Measurements from ENCODE around the gene KLHDC7B. TPM values are rescaled to one million over a fixed set of nuclear protein-coding genes. Genes with fewer than 3 reads are reported as not detected.

Gene KLHDC7B
- total and polyA plus RNA-seq, 10 of the 15 experiments (the other 5 are each of a cell fraction or from before 2014, with no cell fraction given) = 0.05 to 2.2 (median 0.93) TPM; not detected in 2

DNA sequence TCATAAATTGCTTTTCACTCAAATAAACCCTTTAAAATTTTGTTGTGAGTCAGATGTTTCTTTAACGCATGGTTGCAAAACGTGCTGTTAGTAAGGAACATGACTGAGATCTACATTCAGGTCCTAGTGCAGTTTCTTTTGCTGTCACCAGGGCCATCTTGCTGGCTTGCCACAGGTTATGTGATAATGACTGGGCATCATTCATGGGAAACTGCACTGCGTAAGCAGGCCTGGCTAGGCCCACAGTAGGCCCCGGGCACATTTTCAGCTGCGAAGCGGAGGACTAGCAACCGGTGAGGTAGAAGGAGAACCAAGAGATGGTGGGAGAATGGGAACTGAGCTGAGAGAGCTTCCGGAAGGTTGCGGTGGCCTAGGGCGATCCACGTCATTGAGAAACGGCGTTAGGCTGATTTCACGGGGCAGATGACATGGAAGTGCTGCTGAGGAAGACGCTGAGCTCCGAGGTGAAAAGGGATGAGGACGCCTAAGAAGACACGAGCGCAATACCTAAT lies 3.2 kb upstream of the KLHDC7B start (continued):
- TF ChIP-seq EP300 (IDR thresholded peaks at IDR 0.05; ENCODE audit: borderline replicate concordance in 1 of 2, control insufficient read depth in 1 of 2, low read depth in 2 of 2, low read length in 2 of 2) = peak; percentile 65 to 74; a peak in 3 of 4 replicates
- TF ChIP-seq RAD51 (IDR thresholded peaks at IDR 0.05) = 0 out of 2 replicates have a peak, but pooled peaks have one; percentile 8
- TF ChIP-seq POLR2A (IDR thresholded peaks at IDR 0.05; ENCODE audit: low read depth, low read length) = peak; percentile 86
- TF ChIP-seq, protein P1, sequence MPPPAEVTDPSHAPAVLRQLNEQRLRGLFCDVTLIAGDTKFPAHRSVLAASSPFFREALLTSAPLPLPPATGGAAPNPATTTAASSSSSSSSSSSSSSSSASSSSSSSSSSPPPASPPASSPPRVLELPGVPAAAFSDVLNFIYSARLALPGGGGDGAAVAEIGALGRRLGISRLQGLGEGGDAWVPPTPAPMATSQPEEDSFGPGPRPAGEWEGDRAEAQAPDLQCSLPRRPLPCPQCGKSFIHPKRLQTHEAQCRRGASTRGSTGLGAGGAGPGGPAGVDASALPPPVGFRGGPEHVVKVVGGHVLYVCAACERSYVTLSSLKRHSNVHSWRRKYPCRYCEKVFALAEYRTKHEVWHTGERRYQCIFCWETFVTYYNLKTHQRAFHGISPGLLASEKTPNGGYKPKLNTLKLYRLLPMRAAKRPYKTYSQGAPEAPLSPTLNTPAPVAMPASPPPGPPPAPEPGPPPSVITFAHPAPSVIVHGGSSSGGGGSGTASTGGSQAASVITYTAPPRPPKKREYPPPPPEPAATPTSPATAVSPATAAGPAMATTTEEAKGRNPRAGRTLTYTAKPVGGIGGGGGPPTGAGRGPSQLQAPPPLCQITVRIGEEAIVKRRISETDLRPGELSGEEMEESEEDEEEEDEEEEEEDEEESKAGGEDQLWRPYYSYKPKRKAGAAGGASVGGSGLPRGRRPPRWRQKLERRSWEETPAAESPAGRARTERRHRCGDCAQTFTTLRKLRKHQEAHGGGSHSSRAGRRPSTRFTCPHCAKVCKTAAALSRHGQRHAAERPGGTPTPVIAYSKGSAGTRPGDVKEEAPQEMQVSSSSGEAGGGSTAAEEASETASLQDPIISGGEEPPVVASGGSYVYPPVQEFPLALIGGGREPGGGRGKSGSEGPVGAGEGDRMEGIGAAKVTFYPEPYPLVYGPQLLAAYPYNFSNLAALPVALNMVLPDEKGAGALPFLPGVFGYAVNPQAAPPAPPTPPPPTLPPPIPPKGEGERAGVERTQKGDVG (CRISPR knock-in tag; IDR thresholded peaks at IDR 0.05) = no peak
- peak; percentile 69 for TF ChIP-seq GATAD2B (conservative IDR thresholded peaks at IDR 0.05; ENCODE audit: low read depth)
- no peak for TF ChIP-seq TARDBP (IDR thresholded peaks at IDR 0.05; ENCODE audit: borderline replicate concordance)
- TF ChIP-seq ASH2L (IDR thresholded peaks at IDR 0.05; ENCODE audit: borderline replicate concordance, low read depth) = 0 out of 2 replicates have a peak, but pooled peaks have one; percentile 57
- peak; percentile 37; the same call in 1 of the 2 replicates for TF ChIP-seq ZNF24 (IDR thresholded peaks at IDR 0.05)
- TF ChIP-seq, protein P2, sequence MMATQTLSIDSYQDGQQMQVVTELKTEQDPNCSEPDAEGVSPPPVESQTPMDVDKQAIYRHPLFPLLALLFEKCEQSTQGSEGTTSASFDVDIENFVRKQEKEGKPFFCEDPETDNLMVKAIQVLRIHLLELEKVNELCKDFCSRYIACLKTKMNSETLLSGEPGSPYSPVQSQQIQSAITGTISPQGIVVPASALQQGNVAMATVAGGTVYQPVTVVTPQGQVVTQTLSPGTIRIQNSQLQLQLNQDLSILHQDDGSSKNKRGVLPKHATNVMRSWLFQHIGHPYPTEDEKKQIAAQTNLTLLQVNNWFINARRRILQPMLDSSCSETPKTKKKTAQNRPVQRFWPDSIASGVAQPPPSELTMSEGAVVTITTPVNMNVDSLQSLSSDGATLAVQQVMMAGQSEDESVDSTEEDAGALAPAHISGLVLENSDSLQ (IDR thresholded peaks at IDR 0.05) = peak; percentile 71
- TF ChIP-seq, protein P3, sequence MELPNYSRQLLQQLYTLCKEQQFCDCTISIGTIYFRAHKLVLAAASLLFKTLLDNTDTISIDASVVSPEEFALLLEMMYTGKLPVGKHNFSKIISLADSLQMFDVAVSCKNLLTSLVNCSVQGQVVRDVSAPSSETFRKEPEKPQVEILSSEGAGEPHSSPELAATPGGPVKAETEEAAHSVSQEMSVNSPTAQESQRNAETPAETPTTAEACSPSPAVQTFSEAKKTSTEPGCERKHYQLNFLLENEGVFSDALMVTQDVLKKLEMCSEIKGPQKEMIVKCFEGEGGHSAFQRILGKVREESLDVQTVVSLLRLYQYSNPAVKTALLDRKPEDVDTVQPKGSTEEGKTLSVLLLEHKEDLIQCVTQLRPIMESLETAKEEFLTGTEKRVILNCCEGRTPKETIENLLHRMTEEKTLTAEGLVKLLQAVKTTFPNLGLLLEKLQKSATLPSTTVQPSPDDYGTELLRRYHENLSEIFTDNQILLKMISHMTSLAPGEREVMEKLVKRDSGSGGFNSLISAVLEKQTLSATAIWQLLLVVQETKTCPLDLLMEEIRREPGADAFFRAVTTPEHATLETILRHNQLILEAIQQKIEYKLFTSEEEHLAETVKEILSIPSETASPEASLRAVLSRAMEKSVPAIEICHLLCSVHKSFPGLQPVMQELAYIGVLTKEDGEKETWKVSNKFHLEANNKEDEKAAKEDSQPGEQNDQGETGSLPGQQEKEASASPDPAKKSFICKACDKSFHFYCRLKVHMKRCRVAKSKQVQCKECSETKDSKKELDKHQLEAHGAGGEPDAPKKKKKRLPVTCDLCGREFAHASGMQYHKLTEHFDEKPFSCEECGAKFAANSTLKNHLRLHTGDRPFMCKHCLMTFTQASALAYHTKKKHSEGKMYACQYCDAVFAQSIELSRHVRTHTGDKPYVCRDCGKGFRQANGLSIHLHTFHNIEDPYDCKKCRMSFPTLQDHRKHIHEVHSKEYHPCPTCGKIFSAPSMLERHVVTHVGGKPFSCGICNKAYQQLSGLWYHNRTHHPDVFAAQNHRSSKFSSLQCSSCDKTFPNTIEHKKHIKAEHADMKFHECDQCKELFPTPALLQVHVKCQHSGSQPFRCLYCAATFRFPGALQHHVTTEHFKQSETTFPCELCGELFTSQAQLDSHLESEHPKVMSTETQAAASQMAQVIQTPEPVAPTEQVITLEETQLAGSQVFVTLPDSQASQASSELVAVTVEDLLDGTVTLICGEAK (IDR thresholded peaks at IDR 0.05; ENCODE audit: borderline replicate concordance) = no peak
- TF ChIP-seq, protein P4, sequence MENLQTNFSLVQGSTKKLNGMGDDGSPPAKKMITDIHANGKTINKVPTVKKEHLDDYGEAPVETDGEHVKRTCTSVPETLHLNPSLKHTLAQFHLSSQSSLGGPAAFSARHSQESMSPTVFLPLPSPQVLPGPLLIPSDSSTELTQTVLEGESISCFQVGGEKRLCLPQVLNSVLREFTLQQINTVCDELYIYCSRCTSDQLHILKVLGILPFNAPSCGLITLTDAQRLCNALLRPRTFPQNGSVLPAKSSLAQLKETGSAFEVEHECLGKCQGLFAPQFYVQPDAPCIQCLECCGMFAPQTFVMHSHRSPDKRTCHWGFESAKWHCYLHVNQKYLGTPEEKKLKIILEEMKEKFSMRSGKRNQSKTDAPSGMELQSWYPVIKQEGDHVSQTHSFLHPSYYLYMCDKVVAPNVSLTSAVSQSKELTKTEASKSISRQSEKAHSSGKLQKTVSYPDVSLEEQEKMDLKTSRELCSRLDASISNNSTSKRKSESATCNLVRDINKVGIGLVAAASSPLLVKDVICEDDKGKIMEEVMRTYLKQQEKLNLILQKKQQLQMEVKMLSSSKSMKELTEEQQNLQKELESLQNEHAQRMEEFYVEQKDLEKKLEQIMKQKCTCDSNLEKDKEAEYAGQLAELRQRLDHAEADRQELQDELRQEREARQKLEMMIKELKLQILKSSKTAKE (IDR thresholded peaks at IDR 0.05; ENCODE audit: low read depth, poor library complexity, severe bottlenecking) = peak; percentile 54
- TF ChIP-seq NFIC (IDR thresholded peaks at IDR 0.05; ENCODE audit: low read depth, low read length) = peak; percentile 71
- peak; percentile 70 for TF ChIP-seq ATF7 (IDR thresholded peaks at IDR 0.05; ENCODE audit: low read depth)
- TF ChIP-seq ESRRA (IDR thresholded peaks at IDR 0.05; ENCODE audit: low read length) = no peak
- TF ChIP-seq BCL11A (IDR thresholded peaks at IDR 0.05; ENCODE audit: low read depth, low read length) = peak; percentile 52; the same call in 1 of the 2 replicates
- TF ChIP-seq IKZF2 (IDR thresholded peaks at IDR 0.05) = peak; percentile 78 to 91
- no peak for TF ChIP-seq RBBP5 (conservative IDR thresholded peaks at IDR 0.05)
- TF ChIP-seq NR2F1 (conservative IDR thresholded peaks at IDR 0.05) = peak; percentile 55; the same call in 1 of the 2 replicates
- peak; percentile 77 for TF ChIP-seq BACH1 (IDR thresholded peaks at IDR 0.05; ENCODE audit: borderline replicate concordance)
- TF ChIP-seq TCF12 (IDR thresholded peaks at IDR 0.05; ENCODE audit: low read depth, low read length) = peak; percentile 66

Measured in GM12878 (cell line).